ENCODE data around the gene INTS7.

INTS7 gene

DNA sequence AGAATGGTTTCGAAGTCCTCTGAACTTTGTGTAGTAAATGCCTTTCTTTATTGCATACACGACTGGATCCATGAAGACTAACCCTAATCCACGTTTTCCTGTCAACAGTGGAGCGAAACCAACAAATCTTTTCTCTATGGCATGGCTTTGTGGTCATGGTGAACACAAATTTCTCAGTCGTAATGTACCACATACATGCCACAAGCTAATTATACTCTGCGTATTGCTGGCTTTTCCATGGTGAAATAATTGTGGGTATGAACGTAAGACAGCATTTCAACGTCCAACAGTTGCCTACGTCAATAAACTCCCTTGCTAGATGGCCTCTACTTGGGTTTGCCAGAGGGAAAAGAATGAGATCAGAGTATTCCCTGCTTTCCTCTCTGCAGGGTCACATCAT, 27.5 kb downstream of the INTS7 start:
- Histone ChIP-seq H3K27me3 (ENCODE audit: control insufficient read depth in 1 of 2, insufficient read depth in 1 of 2, low read length in 2 of 2) (no peaks in the 10 kb centered on the region), H3K4me2 (ENCODE audit: low read length, poor library complexity, severe bottlenecking) (no peak overlapping the region)
- 100% methylated on average over 8 of the region's 9 CpGs for WGBS

GRCh38 chr1:212007178-212007577, 28.2 kb downstream of the INTS7 start:
- H3K18ac ChIP-seq (ENCODE audit: low read depth in 1 of 2, low read length in 2 of 2) = no peak overlapping the region
- 99% methylated on average over 3 of the region's 4 CpGs for WGBS
- no peak for DNase-seq
- no peaks in the 10 kb centered on the region for H3K4me1 ChIP-seq (ENCODE audit: control insufficient read depth, insufficient read depth, low read depth, low read length)
- no peaks in the 10 kb centered on the region for H3K27me3 ChIP-seq (ENCODE audit: control insufficient read depth in 1 of 2, insufficient read depth in 1 of 2, low read length in 2 of 2)
- peaks cover 0 to 30% of the 10 kb centered on the region in 2 experiments for H3K36me3 ChIP-seq (ENCODE audit: control insufficient read depth in 1 of 2, insufficient read depth in 2 of 2, low read depth in 1 of 2, low read length in 2 of 2)
- H3K4me2 ChIP-seq (ENCODE audit: low read length, poor library complexity, severe bottlenecking) = no peak overlapping the region
- H2BK5ac ChIP-seq (ENCODE audit: low read depth, low read length, poor library complexity, severe bottlenecking) = no peak overlapping the region
- no peak overlapping the region for H3K4ac ChIP-seq (ENCODE audit: low read depth in 1 of 2, low read length in 2 of 2)
- H4K91ac ChIP-seq (ENCODE audit: low read length) = no peak overlapping the region
- no peak overlapping the region for H3K27ac ChIP-seq (ENCODE audit: low read length, poor library complexity, severe bottlenecking)
- no peak overlapping the region for H3K23ac ChIP-seq (ENCODE audit: low read length in 2 of 2)
- no peak overlapping the region for H3K9ac ChIP-seq (ENCODE audit: low read length)
- no peak overlapping the region for H2BK12ac ChIP-seq (ENCODE audit: low read length in 2 of 2)
- H2AFZ ChIP-seq (ENCODE audit: low read depth, low read length) = no peak overlapping the region
- H4K8ac ChIP-seq (ENCODE audit: low read length) = no peak overlapping the region
- H3K14ac ChIP-seq (ENCODE audit: low read length in 2 of 2) = no peak overlapping the region
- H2BK120ac ChIP-seq (ENCODE audit: low read depth, low read length) = no peak overlapping the region
- no peak overlapping the region for H2BK15ac ChIP-seq (ENCODE audit: low read depth, poor library complexity, severe bottlenecking)
- H3K4me3 ChIP-seq (ENCODE audit: insufficient read depth in 1 of 2, low read depth in 1 of 2, low read length in 2 of 2) = no peak overlapping the region
- H2AK5ac ChIP-seq (ENCODE audit: low read length, severe bottlenecking) = no peak overlapping the region
- H3K79me1 ChIP-seq (replicated peaks; ENCODE audit: low read length, poor library complexity, severe bottlenecking) = peaks cover 13% of the 10 kb centered on the region
- no peaks in the 10 kb centered on the region for H3K9me3 ChIP-seq (ENCODE audit: control insufficient read depth, low read length)

More for the DNA sequence above, 27.5 kb downstream of the INTS7 start:
- H2AFZ ChIP-seq (ENCODE audit: low read depth, low read length) = no peak overlapping the region
- no peaks in the 10 kb centered on the region for H3K9me3 ChIP-seq (ENCODE audit: control insufficient read depth, low read length)
- H3K4me1 ChIP-seq (ENCODE audit: control insufficient read depth, insufficient read depth, low read depth, low read length) = no peaks in the 10 kb centered on the region
- H3K4me3 ChIP-seq (ENCODE audit: insufficient read depth in 1 of 2, low read depth in 1 of 2, low read length in 2 of 2) = no peak overlapping the region
- no peak overlapping the region for H2BK120ac ChIP-seq (ENCODE audit: low read depth, low read length)
- H3K79me1 ChIP-seq (replicated peaks; ENCODE audit: low read length, poor library complexity, severe bottlenecking) = peaks cover 12% of the 10 kb centered on the region
- H3K9ac ChIP-seq (ENCODE audit: low read length) = no peak overlapping the region
- no peak overlapping the region for H3K14ac ChIP-seq (ENCODE audit: low read length in 2 of 2)
- no peak overlapping the region for H2AK5ac ChIP-seq (ENCODE audit: low read length, severe bottlenecking)
- no peak overlapping the region for H2BK12ac ChIP-seq (ENCODE audit: low read length in 2 of 2)
- no peak overlapping the region for H4K91ac ChIP-seq (ENCODE audit: low read length)
- H3K18ac ChIP-seq (ENCODE audit: low read depth in 1 of 2, low read length in 2 of 2) = no peak overlapping the region
- no peak overlapping the region for H2BK5ac ChIP-seq (ENCODE audit: low read depth, low read length, poor library complexity, severe bottlenecking)
- no peak overlapping the region for H4K8ac ChIP-seq (ENCODE audit: low read length)
- H3K4ac ChIP-seq (ENCODE audit: low read depth in 1 of 2, low read length in 2 of 2) = no peak overlapping the region
- no peak overlapping the region for H2BK15ac ChIP-seq (ENCODE audit: low read depth, poor library complexity, severe bottlenecking)
- peak overlapping the region in 1 of 2 experiments; percentile 29 for H3K23ac ChIP-seq (ENCODE audit: low read length in 2 of 2)
- no peak overlapping the region for H3K27ac ChIP-seq (ENCODE audit: low read length, poor library complexity, severe bottlenecking)
- peaks cover 0 to 30% of the 10 kb centered on the region in 2 experiments for H3K36me3 ChIP-seq (ENCODE audit: control insufficient read depth in 1 of 2, insufficient read depth in 2 of 2, low read depth in 1 of 2, low read length in 2 of 2)
- no peak for DNase-seq

DNA sequence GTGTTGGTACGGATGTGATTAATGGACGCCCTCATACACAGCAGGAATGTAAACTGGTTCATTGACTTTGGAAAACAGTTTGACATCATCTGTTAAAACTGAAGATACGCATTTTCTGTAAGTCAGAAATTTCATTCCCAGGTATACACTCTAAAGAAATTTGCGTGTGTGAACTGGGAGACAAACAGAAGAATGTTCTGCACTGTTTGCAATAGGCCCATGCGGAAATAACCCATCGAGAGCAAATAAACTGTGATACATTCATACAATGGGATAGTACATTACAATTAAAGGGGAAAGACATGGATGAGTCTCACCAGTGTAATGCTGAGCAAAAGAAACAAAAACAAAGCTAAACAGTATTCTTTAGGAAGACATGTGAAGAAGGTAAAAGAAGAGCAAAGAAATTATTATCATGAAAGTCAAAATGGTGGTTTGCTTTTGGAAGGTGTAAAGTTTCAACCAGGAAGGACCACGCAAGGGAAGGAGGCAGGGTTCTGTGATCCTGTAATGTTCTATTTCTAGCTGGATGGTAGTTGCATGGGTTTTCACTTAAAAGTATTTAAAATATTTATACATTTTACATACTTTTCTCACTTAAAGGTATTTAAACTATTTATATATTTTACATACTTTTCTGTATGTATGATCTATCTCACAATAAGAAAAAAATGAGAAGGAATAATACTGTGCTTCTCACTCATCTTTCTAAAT, 30.3 kb downstream of the INTS7 start:
- H3K4me3 ChIP-seq (ENCODE audit: insufficient read depth in 1 of 2, low read depth in 1 of 2, low read length in 2 of 2) = no peak overlapping the region
- H3K36me3 ChIP-seq (ENCODE audit: control insufficient read depth in 1 of 2, insufficient read depth in 2 of 2, low read depth in 1 of 2, low read length in 2 of 2) = peaks cover 0 to 28% of the 10 kb centered on the region in 2 experiments
- H3K18ac ChIP-seq (ENCODE audit: low read depth in 1 of 2, low read length in 2 of 2) = no peak overlapping the region
- no peak overlapping the region for H2BK120ac ChIP-seq (ENCODE audit: low read depth, low read length)
- H3K4me2 ChIP-seq (ENCODE audit: low read length, poor library complexity, severe bottlenecking) = no peak overlapping the region
- no peak overlapping the region for H3K27ac ChIP-seq (ENCODE audit: low read length, poor library complexity, severe bottlenecking)
- 98% methylated on average over 6 of the region's 7 CpGs for WGBS
- H3K79me1 ChIP-seq (replicated peaks; ENCODE audit: low read length, poor library complexity, severe bottlenecking) = peaks cover 11% of the 10 kb centered on the region
- H3K9me3 ChIP-seq (ENCODE audit: control insufficient read depth, low read length) = no peaks in the 10 kb centered on the region
- no peak overlapping the region for H3K4ac ChIP-seq (ENCODE audit: low read depth in 1 of 2, low read length in 2 of 2)
- H2BK12ac ChIP-seq (ENCODE audit: low read length in 2 of 2) = no peak overlapping the region
- no peaks in the 10 kb centered on the region for H3K4me1 ChIP-seq (ENCODE audit: control insufficient read depth, insufficient read depth, low read depth, low read length)
- H3K14ac ChIP-seq (ENCODE audit: low read length in 2 of 2) = no peak overlapping the region
- no peak overlapping the region for H4K8ac ChIP-seq (ENCODE audit: low read length)
- no peak overlapping the region for H2BK15ac ChIP-seq (ENCODE audit: low read depth, poor library complexity, severe bottlenecking)
- no peak for DNase-seq
- H3K23ac ChIP-seq (ENCODE audit: low read length in 2 of 2) = no peak overlapping the region
- H2AFZ ChIP-seq (ENCODE audit: low read depth, low read length) = no peak overlapping the region
- no peak overlapping the region for H2BK5ac ChIP-seq (ENCODE audit: low read depth, low read length, poor library complexity, severe bottlenecking)
- no peak overlapping the region for H3K9ac ChIP-seq (ENCODE audit: low read length)
- H3K27me3 ChIP-seq (ENCODE audit: control insufficient read depth in 1 of 2, insufficient read depth in 1 of 2, low read length in 2 of 2) = no peaks in the 10 kb centered on the region
- no peak overlapping the region for H4K91ac ChIP-seq (ENCODE audit: low read length)
- no peak overlapping the region for H2AK5ac ChIP-seq (ENCODE audit: low read length, severe bottlenecking)

DNA sequence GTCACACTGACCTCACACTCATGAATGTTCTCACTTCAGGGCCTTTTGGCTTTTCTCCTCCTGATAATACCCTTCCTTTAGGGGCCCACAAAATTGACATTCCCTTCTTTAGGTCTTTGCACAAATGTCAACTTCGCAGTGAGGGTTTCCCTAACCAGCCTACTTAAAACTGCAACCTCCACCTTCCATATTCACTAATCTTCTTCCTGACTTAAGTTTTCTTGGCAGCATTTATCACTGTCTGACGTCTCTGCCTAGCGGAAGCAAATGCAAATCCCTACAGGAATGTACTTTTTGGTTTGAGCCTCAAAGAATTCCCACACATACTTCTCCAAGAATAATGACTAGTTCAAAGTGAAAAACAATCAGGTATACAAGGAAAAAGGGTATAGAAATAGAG, 32.8 kb downstream of the INTS7 start:
- Histone ChIP-seq H2BK120ac (ENCODE audit: low read depth, low read length) (no peak overlapping the region), H3K4me1 (ENCODE audit: control insufficient read depth, insufficient read depth, low read depth, low read length) (no peaks in the 10 kb centered on the region), H3K9ac (ENCODE audit: low read length) (no peak overlapping the region), H3K23ac (ENCODE audit: low read length in 2 of 2) (no peak overlapping the region), H3K18ac (ENCODE audit: low read depth in 1 of 2, low read length in 2 of 2) (no peak overlapping the region), H2BK12ac (ENCODE audit: low read length in 2 of 2) (no peak overlapping the region), H3K27me3 (ENCODE audit: control insufficient read depth in 1 of 2, insufficient read depth in 1 of 2, low read length in 2 of 2) (no peaks in the 10 kb centered on the region), H3K14ac (ENCODE audit: low read length in 2 of 2) (no peak overlapping the region), H3K79me1 (replicated peaks; ENCODE audit: low read length, poor library complexity, severe bottlenecking) (peaks cover 9% of the 10 kb centered on the region), H3K4me2 (ENCODE audit: low read length, poor library complexity, severe bottlenecking) (no peak overlapping the region), H2BK5ac (ENCODE audit: low read depth, low read length, poor library complexity, severe bottlenecking) (no peak overlapping the region), H4K8ac (ENCODE audit: low read length) (no peak overlapping the region), H3K27ac (ENCODE audit: low read length, poor library complexity, severe bottlenecking) (no peak overlapping the region), H4K91ac (ENCODE audit: low read length) (no peak overlapping the region), H3K4ac (ENCODE audit: low read depth in 1 of 2, low read length in 2 of 2) (no peak overlapping the region), H2BK15ac (ENCODE audit: low read depth, poor library complexity, severe bottlenecking) (no peak overlapping the region), H3K9me3 (ENCODE audit: control insufficient read depth, low read length) (peaks cover 6% of the 10 kb centered on the region), H3K36me3 (ENCODE audit: control insufficient read depth in 1 of 2, insufficient read depth in 2 of 2, low read depth in 1 of 2, low read length in 2 of 2) (peaks cover 2 to 21% of the 10 kb centered on the region in 2 experiments), H2AK5ac (ENCODE audit: low read length, severe bottlenecking) (no peak overlapping the region), H3K4me3 (ENCODE audit: insufficient read depth in 1 of 2, low read depth in 1 of 2, low read length in 2 of 2) (no peak overlapping the region), H2AFZ (ENCODE audit: low read depth, low read length) (no peak overlapping the region)
- DNase-seq = no peak
- WGBS = 94% methylated on average over 3 of the region's 3 CpGs
